HepG2 (cell line): Measurements from ENCODE around the gene STPG2. TPM values are rescaled to one million over a fixed set of nuclear protein-coding genes. Genes with fewer than 3 reads are reported as not detected.

Experiments used
- ATAC-seq: fragments of 200-7000 bp; cut with Tn5 transposase; 3 replicates; pipeline ENCODE4 v1.9.1; 2020; ENCODE audit warnings: mild to moderate bottlenecking, moderate library complexity
- BruUV-seq: library from RNA; stranded (reverse); fragments of 400-500 nt; replicated peaks from 2 replicates; lab custom pipeline; 2021; lab: Mats Ljungman, UMichigan
- CTCF ChIA-PET: fragments of 300-600 bp; formaldehyde crosslinking; extraction: SDS; loops from one replicate; lab custom pipeline; 2021; ENCODE audit warnings: low total read pairs, inconsistent platforms, low intra/inter-chr PET ratio; lab: Yijun Ruan, JAX
- POLR2A ChIA-PET: fragments of 350-600 bp; sonication (Branson Sonifier 250); formaldehyde crosslinking; loops from one replicate; lab custom pipeline; 2020; ENCODE audit warnings: antibody characterized with exemption, inconsistent platforms; lab: Yijun Ruan, JAX
- DNase-seq: peaks from one replicate; pipeline ENCODE4 v3.0.0-alpha.2; 2015; ENCODE audit warnings: low spot score
- FAIRE-seq: peaks from 3 replicates; lab custom pipeline; 2011; peaks lifted over from hg19 to GRCh38; lab: Jason Lieb, UNC
- H2AFZ ChIP-seq: one replicate; pipeline ENCODE4 v1.6.1; 2011; ENCODE audit warnings: low read length, inconsistent platforms
- H3K27ac ChIP-seq: fragments of 300-600 bp; 3 replicates; pipeline ENCODE4 v1.8.0; 2011; ENCODE audit warnings: mixed run types, mild to moderate bottlenecking, mixed read lengths, low read length, inconsistent platforms; ENCODE audit not compliant: insufficient read depth; ENCODE audit errors: extremely low read length
- H3K27me3 ChIP-seq, 2 experiments: fragments of 200-600 bp in 1 of 2; 2 replicates in 1 of 2; 3 replicates in 1 of 2; pipeline versions ENCODE4 v1.6.0 to v1.8.0; 2011; ENCODE audit warnings: low read length in 2 of 2, mild to moderate bottlenecking in 2 of 2, moderate library complexity in 2 of 2, inconsistent platforms in 1 of 2; ENCODE audit not compliant: insufficient read depth in 2 of 2, control insufficient read depth in 1 of 2
- H3K36me3 ChIP-seq, 2 experiments: fragments of 200-600 bp in 1 of 2; replicated peaks in 1 of 2; 2 replicates in 1 of 2; 3 replicates in 1 of 2; pipeline versions ENCODE4 v1.5.1 to v1.8.0; 2011; ENCODE audit warnings: low read length in 2 of 2, inconsistent platforms in 1 of 2; ENCODE audit not compliant: insufficient read depth in 2 of 2, control insufficient read depth in 1 of 2
- H3K4me1 ChIP-seq: 2 replicates; pipeline ENCODE4 v1.5.1; 2012; ENCODE audit warnings: low read length, inconsistent platforms; ENCODE audit not compliant: insufficient read depth
- H3K4me2 ChIP-seq: 2 replicates; pipeline ENCODE4 v1.6.0; 2011; ENCODE audit warnings: low read depth, low read length, inconsistent platforms
- H3K4me3 ChIP-seq, 3 experiments: fragments of 200-600 bp in 1 of 3; sonication (generic), shearing (Covaris generic) in 1 of 3; replicated peaks in 1 of 3; 2 replicates each; pipeline ENCODE4 v1.5.1; 2011 to 2016; ENCODE audit warnings: low read length in 3 of 3, inconsistent platforms in 2 of 3, low read depth in 2 of 3, mild to moderate bottlenecking in 2 of 3, control low read depth in 1 of 3, mixed read lengths in 1 of 3; ENCODE audit not compliant: insufficient read depth in 1 of 3
- H3K79me2 ChIP-seq: one replicate; pipeline ENCODE4 v1.6.1; 2011; ENCODE audit warnings: low read length, inconsistent platforms; ENCODE audit not compliant: insufficient read depth
- H3K9ac ChIP-seq: 2 replicates; pipeline ENCODE4 v1.6.0; 2011; ENCODE audit warnings: mild to moderate bottlenecking, low read depth, low read length, inconsistent platforms; ENCODE audit not compliant: insufficient read depth
- H3K9me3 ChIP-seq: 2 replicates; pipeline ENCODE4 v1.5.1; 2012; ENCODE audit warnings: mild to moderate bottlenecking, low read length
- H4K20me1 ChIP-seq: 2 replicates; pipeline ENCODE4 v1.6.0; 2011; ENCODE audit warnings: inconsistent platforms, mild to moderate bottlenecking, low read length, moderate library complexity; ENCODE audit not compliant: insufficient read depth
- EHMT2 ChIP-seq: fragments of 200-600 bp; sonication (generic); IDR thresholded peaks from 2 replicates; pipeline ENCODE4 v1.7.0; 2017; ENCODE audit warnings: antibody characterized with exemption, low read depth, low read length, borderline replicate concordance
- HDAC1 ChIP-seq: sonication (generic); formaldehyde crosslinking; IDR thresholded peaks from 2 replicates; pipeline ENCODE4 v1.5.1; 2020; ENCODE audit warnings: mild to moderate bottlenecking, missing genetic modification reagents
- HNRNPH1 ChIP-seq: fragments of 200-400 bp; formaldehyde crosslinking; optimal IDR thresholded peaks from 2 replicates; pipeline ENCODE3; 2017; ENCODE audit warnings: mild to moderate bottlenecking, low read depth, low read length
- U2AF2 ChIP-seq: fragments of 200-400 bp; formaldehyde crosslinking; IDR thresholded peaks from 2 replicates; pipeline ENCODE4 v1.6.1; 2017; ENCODE audit warnings: low read depth, mild to moderate bottlenecking, low read length
- ZBTB7B ChIP-seq: sonication (generic); formaldehyde crosslinking; IDR thresholded peaks from 2 replicates; pipeline ENCODE4 v1.4.0; 2020; ENCODE audit warnings: missing genetic modification reagents
- ZKSCAN1 ChIP-seq: fragments of 150-350 bp; IDR thresholded peaks from 2 replicates; pipeline ENCODE4 v1.6.1; 2014; ENCODE audit warnings: low read length
- ZNF451 ChIP-seq: sonication (generic); formaldehyde crosslinking; IDR thresholded peaks from 2 replicates; pipeline ENCODE4 v1.5.0; 2020; ENCODE audit warnings: mild to moderate bottlenecking, missing genetic modification reagents
- ZNF557 ChIP-seq: sonication (generic); formaldehyde crosslinking; IDR thresholded peaks from 2 replicates; pipeline ENCODE4 v1.4.0; 2020; ENCODE audit warnings: missing genetic modification reagents
- ZNF766 ChIP-seq: sonication (generic); formaldehyde crosslinking; IDR thresholded peaks from 2 replicates; pipeline ENCODE4 v1.5.0; 2020; ENCODE audit warnings: missing genetic modification reagents, borderline replicate concordance
- WGBS: methylation state at CpG from one replicate; pipeline ENCODE4 v1.1.6; 2017; ENCODE audit warnings: low lambda C conversion rate; 5-methylcytosine and 5-hydroxymethylcytosine counted together
- in situ Hi-C: cut with HindIII; loops from 2 replicates; pipeline ENCODE4 v1.10.0; 2017; ENCODE audit warnings: low pct_unique_long_range_greater_than_20kb; ENCODE audit not compliant: extremely low pct_ligation_motif_present
- intact Hi-C: fragments of 100-400 bp; cut with micrococcal nuclease; formaldehyde crosslinking; loops from one replicate; pipeline ENCODE4 v1.10.0; 2022; ENCODE audit not compliant: unreplicated experiment
- polyA plus RNA-seq, 8 experiments: library from polyadenylated mRNA; depleted of rRNA in 3 of 8; stranded (reverse) in 7 of 8; unstranded in 1 of 8; fragments of >200 nt; fragmentation: Illumina TruSeq in 4 of 8; extraction: Trizol in 4 of 8; gene quantifications; 2 replicates each; pipeline versions ENCODE4 v1.2.1 to v1.2.3, GENCODE V29; 2011 to 2016; ENCODE audit warnings: low read depth in 4 of 8, missing spikeins in 1 of 8, mixed read lengths in 1 of 8; ENCODE audit not compliant: insufficient read depth in 1 of 8
- total RNA-seq, 5 experiments: library from RNA; depleted of rRNA; stranded (reverse); fragments of >200 nt; fragmentation: Illumina TruSeq; extraction: Trizol; gene quantifications; 2 replicates each; pipeline ENCODE4 v1.2.3, GENCODE V29; 2016; ENCODE audit warnings: low read depth in 1 of 5
- TF ChIP-seq, protein P1 (sequence below): sonication (generic); formaldehyde crosslinking; IDR thresholded peaks from 2 replicates; pipeline ENCODE4 v1.4.0; 2020; ENCODE audit warnings: missing genetic modification reagents, borderline replicate concordance

Gene STPG2
- total and polyA plus RNA-seq, 2 of the 13 experiments (the other 11 are each of a cell fraction or from before 2014, with no cell fraction given) = 0.07 TPM; not detected in 1

- Histone ChIP-seq H4K20me1 (no peaks in the 10 kb centered on the region), H3K79me2 (no peaks in the 10 kb centered on the region), H3K4me1 (no peaks in the 10 kb centered on the region), H3K9me3 (peaks cover 72% of the 10 kb centered on the region), H3K9ac (no peak overlapping the region), H3K4me3 (no peak overlapping the region), H3K4me2 (no peak overlapping the region), H2AFZ (no peak overlapping the region), H3K27me3 (no peaks in the 10 kb centered on the region), H3K36me3 (no peaks in the 10 kb centered on the region), H3K27ac (no peak overlapping the region)
- CTCF ChIA-PET = no interaction called here
- ATAC-seq (no peak), FAIRE-seq (no peak), DNase-seq (no peak)
- TF ChIP-seq HNRNPH1 = no peak
- no peak for TF ChIP-seq ZNF766 (CRISPR knock-in tag)
- TF ChIP-seq, protein P1, sequence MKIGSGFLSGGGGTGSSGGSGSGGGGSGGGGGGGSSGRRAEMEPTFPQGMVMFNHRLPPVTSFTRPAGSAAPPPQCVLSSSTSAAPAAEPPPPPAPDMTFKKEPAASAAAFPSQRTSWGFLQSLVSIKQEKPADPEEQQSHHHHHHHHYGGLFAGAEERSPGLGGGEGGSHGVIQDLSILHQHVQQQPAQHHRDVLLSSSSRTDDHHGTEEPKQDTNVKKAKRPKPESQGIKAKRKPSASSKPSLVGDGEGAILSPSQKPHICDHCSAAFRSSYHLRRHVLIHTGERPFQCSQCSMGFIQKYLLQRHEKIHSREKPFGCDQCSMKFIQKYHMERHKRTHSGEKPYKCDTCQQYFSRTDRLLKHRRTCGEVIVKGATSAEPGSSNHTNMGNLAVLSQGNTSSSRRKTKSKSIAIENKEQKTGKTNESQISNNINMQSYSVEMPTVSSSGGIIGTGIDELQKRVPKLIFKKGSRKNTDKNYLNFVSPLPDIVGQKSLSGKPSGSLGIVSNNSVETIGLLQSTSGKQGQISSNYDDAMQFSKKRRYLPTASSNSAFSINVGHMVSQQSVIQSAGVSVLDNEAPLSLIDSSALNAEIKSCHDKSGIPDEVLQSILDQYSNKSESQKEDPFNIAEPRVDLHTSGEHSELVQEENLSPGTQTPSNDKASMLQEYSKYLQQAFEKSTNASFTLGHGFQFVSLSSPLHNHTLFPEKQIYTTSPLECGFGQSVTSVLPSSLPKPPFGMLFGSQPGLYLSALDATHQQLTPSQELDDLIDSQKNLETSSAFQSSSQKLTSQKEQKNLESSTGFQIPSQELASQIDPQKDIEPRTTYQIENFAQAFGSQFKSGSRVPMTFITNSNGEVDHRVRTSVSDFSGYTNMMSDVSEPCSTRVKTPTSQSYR (CRISPR knock-in tag) = no peak
- TF ChIP-seq ZKSCAN1 = no peak
- TF ChIP-seq ZNF557 (CRISPR knock-in tag) = no peak
- TF ChIP-seq EHMT2 = no peak
- TF ChIP-seq ZBTB7B (CRISPR knock-in tag) = no peak
- no peak for TF ChIP-seq U2AF2
- no peak for TF ChIP-seq HDAC1 (CRISPR knock-in tag)
- TF ChIP-seq ZNF451 = no peak
- intact Hi-C loops = no loop called here
- POLR2A ChIA-PET = no interaction called here
- BruUV-seq = no TSS peak
- WGBS = no CpG with 5 or more reads among the region's 2 CpGs
- in situ Hi-C loops = no loop called here
Observed at GRCh38 chr4:97953171-97953941, 189.9 kb downstream of the STPG2 start.
